Measurements from ENCODE around the gene PAPOLA.

PAPOLA gene

GRCh38 chr14:96574633-96575632 is 72.8 kb downstream of the PAPOLA start:
- no peak overlapping the region for H3K4me3 ChIP-seq (ENCODE audit: low read length, poor library complexity, severe bottlenecking)
- no peaks in the 10 kb centered on the region for H3K36me3 ChIP-seq (ENCODE audit: insufficient read depth, low read length)
- no peaks in the 10 kb centered on the region for H3F3A ChIP-seq (ENCODE audit: low read depth)
- no peak overlapping the region for H3K4me2 ChIP-seq (ENCODE audit: low read depth, low read length, poor library complexity, severe bottlenecking)
- peaks cover 5% of the 10 kb centered on the region for H3K4me1 ChIP-seq (ENCODE audit: insufficient read depth, low read length, poor library complexity, severe bottlenecking)
- H2AFZ ChIP-seq (ENCODE audit: low read length), result no peak overlapping the region
- H3K9me2 ChIP-seq (replicated peaks; ENCODE audit: low read depth, low read length), result no peaks in the 10 kb centered on the region
- no peaks in the 10 kb centered on the region for H3K9me3 ChIP-seq (ENCODE audit: insufficient read depth, low read depth, low read length)
- TF ChIP-seq CTCF (conservative IDR thresholded peaks at IDR 0.05; ENCODE audit: low read length) (no peak), EZH2phosphoT487 (IDR thresholded peaks at IDR 0.05; ENCODE audit: borderline replicate concordance) (no peak)
- H3K9ac ChIP-seq (ENCODE audit: low read depth, low read length, poor library complexity, severe bottlenecking), result no peak overlapping the region
- H4K20me1 ChIP-seq (ENCODE audit: insufficient read depth, low read length, poor library complexity, severe bottlenecking), result no peaks in the 10 kb centered on the region
- no peaks in the 10 kb centered on the region for H3K79me2 ChIP-seq (ENCODE audit: insufficient read depth, low read length)
- H3K27me3 ChIP-seq (ENCODE audit: insufficient read depth, low read length, poor library complexity, severe bottlenecking), result no peaks in the 10 kb centered on the region

GRCh38 chr14:96576359-96576758 is 74.2 kb downstream of the PAPOLA start:
- no peak overlapping the region for H2AFZ ChIP-seq (ENCODE audit: low read length)
- H3K27me3 ChIP-seq (ENCODE audit: insufficient read depth, low read length, poor library complexity, severe bottlenecking), result no peaks in the 10 kb centered on the region
- H3K9ac ChIP-seq (ENCODE audit: low read depth, low read length, poor library complexity, severe bottlenecking), result no peak overlapping the region
- H3K9me3 ChIP-seq (ENCODE audit: insufficient read depth, low read depth, low read length), result no peaks in the 10 kb centered on the region
- peak overlapping the region; percentile 36 for H3K4me2 ChIP-seq (ENCODE audit: low read depth, low read length, poor library complexity, severe bottlenecking)
- no peak overlapping the region for H3K4me3 ChIP-seq (ENCODE audit: low read length, poor library complexity, severe bottlenecking)
- no peaks in the 10 kb centered on the region for H3K9me2 ChIP-seq (replicated peaks; ENCODE audit: low read depth, low read length)
- H4K20me1 ChIP-seq (ENCODE audit: insufficient read depth, low read length, poor library complexity, severe bottlenecking), result no peaks in the 10 kb centered on the region
- no peaks in the 10 kb centered on the region for H3K36me3 ChIP-seq (ENCODE audit: insufficient read depth, low read length)
- peak; percentile 54 for TF ChIP-seq CTCF (conservative IDR thresholded peaks at IDR 0.05; ENCODE audit: low read length)
- no peak for TF ChIP-seq EZH2phosphoT487 (IDR thresholded peaks at IDR 0.05; ENCODE audit: borderline replicate concordance)
- H3F3A ChIP-seq (ENCODE audit: low read depth), result no peaks in the 10 kb centered on the region
- no peaks in the 10 kb centered on the region for H3K79me2 ChIP-seq (ENCODE audit: insufficient read depth, low read length)
- H3K4me1 ChIP-seq (ENCODE audit: insufficient read depth, low read length, poor library complexity, severe bottlenecking), result peaks cover 5% of the 10 kb centered on the region

GRCh38 chr14:96576937-96577336 is 74.8 kb downstream of the PAPOLA start:
- no peak overlapping the region for H2AFZ ChIP-seq (ENCODE audit: low read length)
- no peak overlapping the region for H3K4me3 ChIP-seq (ENCODE audit: low read length, poor library complexity, severe bottlenecking)
- no peaks in the 10 kb centered on the region for H3K36me3 ChIP-seq (ENCODE audit: insufficient read depth, low read length)
- H3K4me1 ChIP-seq (ENCODE audit: insufficient read depth, low read length, poor library complexity, severe bottlenecking), result peaks cover 5% of the 10 kb centered on the region
- no peaks in the 10 kb centered on the region for H3K79me2 ChIP-seq (ENCODE audit: insufficient read depth, low read length)
- H3K9ac ChIP-seq (ENCODE audit: low read depth, low read length, poor library complexity, severe bottlenecking), result no peak overlapping the region
- no peaks in the 10 kb centered on the region for H3K9me3 ChIP-seq (ENCODE audit: insufficient read depth, low read depth, low read length)
- TF ChIP-seq EZH2phosphoT487 (IDR thresholded peaks at IDR 0.05; ENCODE audit: borderline replicate concordance) (no peak), CTCF (conservative IDR thresholded peaks at IDR 0.05; ENCODE audit: low read length) (no peak)
- peak overlapping the region; percentile 36 for H3K4me2 ChIP-seq (ENCODE audit: low read depth, low read length, poor library complexity, severe bottlenecking)
- H3K27me3 ChIP-seq (ENCODE audit: insufficient read depth, low read length, poor library complexity, severe bottlenecking), result no peaks in the 10 kb centered on the region
- H4K20me1 ChIP-seq (ENCODE audit: insufficient read depth, low read length, poor library complexity, severe bottlenecking), result no peaks in the 10 kb centered on the region
- no peaks in the 10 kb centered on the region for H3F3A ChIP-seq (ENCODE audit: low read depth)
- no peaks in the 10 kb centered on the region for H3K9me2 ChIP-seq (replicated peaks; ENCODE audit: low read depth, low read length)
